GM18499 (cell line): Measurements from ENCODE around the gene CCDC33.

Experiments used
- ATAC-seq: cut with Tn5 transposase; IDR thresholded peaks from one replicate; pipeline ENCODE4 v1.9.1; 2021; ENCODE audit warnings: moderate number of reproducible peaks; ENCODE audit not compliant: insufficient read depth, unreplicated experiment

Gene CCDC33

GRCh38 chr15:74328331-74329056, 92.4 kb downstream of the CCDC33 start:
- ATAC-seq: no peak

GRCh38 chr15:74330861-74331408, 94.8 kb downstream of the CCDC33 start:
- ATAC-seq: no peak

GRCh38 chr15:74332011-74332410, 95.9 kb downstream of the CCDC33 start:
- ATAC-seq: no peak

- ATAC-seq: no peak
These were observed 96.5 kb downstream of the CCDC33 start for GRCh38 chr15:74332611-74333010.

GRCh38 chr15:74333093-74333492, 97.0 kb downstream of the CCDC33 start:
- ATAC-seq: no peak

GRCh38 chr15:74333662-74334061, 97.5 kb downstream of the CCDC33 start:
- ATAC-seq: no peak

- no peak for ATAC-seq
These were observed 98.0 kb downstream of the CCDC33 start for GRCh38 chr15:74334127-74334526.

GRCh38 chr15:74335396-74335795, 99.3 kb downstream of the CCDC33 start:
- no peak for ATAC-seq

GRCh38 chr15:74336061-74337005, 100.2 kb downstream of the CCDC33 start:
- ATAC-seq: no peak

GRCh38 chr15:74337146-74337545, 101.0 kb downstream of the CCDC33 start:
- no peak for ATAC-seq

- ATAC-seq: no peak
These were observed 101.6 kb downstream of the CCDC33 start for GRCh38 chr15:74337607-74338211.

GRCh38 chr15:74338676-74339075, 102.5 kb downstream of the CCDC33 start:
- no peak for ATAC-seq

GRCh38 chr15:74339371-74339770, 103.2 kb downstream of the CCDC33 start:
- ATAC-seq: no peak

- ATAC-seq: no peak
These were observed 104.0 kb downstream of the CCDC33 start for GRCh38 chr15:74340150-74340549.

GRCh38 chr15:74343127-74343796, 107.1 kb downstream of the CCDC33 start:
- ATAC-seq: no peak

- no peak for ATAC-seq
These were observed 107.6 kb downstream of the CCDC33 start for GRCh38 chr15:74343797-74344127.

- no peak for ATAC-seq
These were observed 108.9 kb downstream of the CCDC33 start for GRCh38 chr15:74345051-74345450.

GRCh38 chr15:74347757-74348250, 111.7 kb downstream of the CCDC33 start:
- no peak for ATAC-seq

- no peak for ATAC-seq
These were observed 113.2 kb downstream of the CCDC33 start for GRCh38 chr15:74349241-74349778.
